Effector CD8-positive, alpha-beta T cell (primary cell): ENCODE data around the gene THAP9.

Source experiments
- DNase-seq: peaks from one replicate; lab custom pipeline; 2025; lab: John Stamatoyannopoulos, UW

THAP9 gene

DNA sequence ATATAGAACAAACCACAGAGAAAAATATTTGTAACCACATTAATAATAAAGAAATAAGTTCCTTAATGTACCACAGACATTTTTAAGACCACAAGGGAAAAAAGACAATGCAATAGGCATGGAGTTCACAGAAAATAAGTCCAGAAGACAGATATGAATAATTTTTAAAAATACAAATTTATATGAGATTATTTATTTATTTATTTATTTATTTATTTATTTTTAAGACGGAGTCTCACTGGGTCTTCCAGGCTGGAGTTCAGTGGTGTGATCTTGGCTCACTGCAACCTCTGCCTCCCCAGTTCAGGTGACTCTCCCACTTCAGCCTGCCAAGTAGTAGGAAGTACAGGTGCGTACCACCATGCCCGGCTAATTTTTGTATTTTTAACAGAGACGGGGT, 53.7 kb downstream of the THAP9 start:
- no peak for DNase-seq

DNA sequence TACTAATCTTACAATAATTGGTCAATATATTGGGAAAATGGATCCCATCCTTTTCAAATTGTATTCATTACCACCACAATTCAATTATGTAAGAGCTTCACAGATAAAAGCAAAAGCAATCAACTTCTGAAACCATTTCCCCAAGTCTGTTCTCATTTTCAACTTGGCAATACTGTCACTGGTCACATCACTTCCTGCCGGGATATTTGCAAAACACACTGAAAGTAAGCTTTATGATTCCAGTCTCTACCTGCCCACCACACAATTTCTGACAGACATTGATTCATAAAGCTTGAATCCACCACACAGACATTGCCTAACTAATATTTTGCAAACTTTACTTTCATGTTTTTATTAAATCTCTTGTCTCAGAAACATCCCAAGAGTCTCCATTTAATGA, 56.5 kb downstream of the THAP9 start:
- no peak for DNase-seq

DNA sequence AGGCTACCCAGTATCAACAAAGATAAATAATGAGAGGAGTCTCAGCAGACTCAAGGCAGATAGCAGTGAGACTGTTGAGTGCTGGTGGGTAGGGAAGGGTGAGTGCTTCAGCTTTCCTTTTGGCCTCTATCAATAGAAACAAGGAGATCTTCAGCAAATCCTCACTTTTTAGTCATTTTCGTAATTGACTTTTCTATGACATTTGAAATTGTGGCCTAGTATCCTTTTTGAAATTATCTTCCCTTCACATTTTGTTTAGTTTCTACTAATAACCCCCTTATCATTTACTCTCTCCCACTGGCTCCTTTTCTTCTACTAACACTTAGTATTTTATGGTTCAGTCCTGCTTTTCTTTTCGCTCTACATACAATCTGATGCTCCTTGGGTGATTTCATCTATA, 65.2 kb downstream of the THAP9 start:
- DNase-seq = no peak

DNA sequence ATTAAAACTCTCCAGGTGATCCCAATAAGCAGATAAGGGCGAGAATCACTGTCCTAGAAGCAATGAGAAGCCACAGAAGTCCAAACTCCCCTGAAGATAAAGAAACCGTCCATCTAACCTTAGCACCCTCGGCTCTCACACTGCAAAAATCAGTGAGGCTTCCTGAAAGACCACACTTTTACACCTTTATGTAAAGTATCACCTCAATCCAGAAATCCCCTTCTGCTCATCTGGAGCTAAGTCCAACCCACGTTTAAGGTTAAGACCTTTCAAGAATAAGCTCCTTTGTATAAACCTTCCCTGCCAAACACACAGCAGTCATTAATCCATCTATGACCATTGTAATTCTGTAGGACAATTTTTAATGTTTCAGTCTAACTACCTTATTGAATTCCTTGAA, 68.4 kb downstream of the THAP9 start:
- no peak for DNase-seq

DNA sequence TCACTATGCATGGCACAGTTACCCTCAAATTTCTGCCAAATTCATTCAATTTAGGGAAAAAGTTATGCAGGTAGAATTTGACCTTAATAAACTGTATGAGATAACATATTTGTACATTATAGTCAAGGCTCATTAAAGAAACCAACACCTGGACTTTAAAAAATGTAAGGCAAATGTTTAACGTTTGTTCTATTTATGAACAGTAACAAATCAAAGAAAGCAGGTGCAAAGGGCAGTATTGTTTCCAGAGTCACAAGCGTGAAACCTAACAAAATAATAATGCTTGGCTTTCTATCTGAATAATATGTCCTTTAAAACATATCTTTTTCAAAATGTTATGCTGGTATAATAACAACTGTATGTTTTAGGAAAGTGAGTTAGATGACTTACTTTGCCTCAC, 68.9 kb downstream of the THAP9 start:
- no peak for DNase-seq
